GM21619 (cell line): ENCODE measurements around the gene CCDC86.

ENCODE experiments used
- ATAC-seq: cut with Tn5 transposase; IDR thresholded peaks from one replicate; pipeline ENCODE4 v1.9.1; 2021; ENCODE audit not compliant: unreplicated experiment

The CCDC86 gene

GRCh38 chr11:60867871-60868681 is 26.2 kb downstream of the CCDC86 start:
- ATAC-seq, result no peak

- ATAC-seq, result no peak
Measured at GRCh38 chr11:60868682-60869450, 27.0 kb downstream of the CCDC86 start.

GRCh38 chr11:60869451-60869825 is 27.5 kb downstream of the CCDC86 start:
- ATAC-seq, result no peak

DNA sequence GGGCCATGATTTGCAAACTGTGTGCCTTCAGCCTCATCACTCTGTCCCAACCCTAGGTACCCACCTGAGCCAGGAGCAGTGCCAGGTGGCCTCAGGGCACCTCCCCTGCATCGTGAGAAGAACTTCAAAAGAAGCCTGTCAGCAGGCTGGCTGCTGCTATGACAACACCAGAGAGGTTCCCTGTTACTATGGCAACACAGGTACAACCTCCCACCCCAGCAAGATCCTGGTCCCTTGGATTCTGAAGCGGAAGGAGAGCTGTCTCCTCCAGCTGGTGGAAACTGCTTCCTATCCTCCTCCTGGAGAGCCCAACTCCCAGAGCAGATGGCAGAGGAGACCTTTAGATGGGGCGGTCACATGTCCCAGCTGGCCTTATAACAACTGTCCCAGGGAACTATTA is 28.4 kb downstream of the CCDC86 start:
- ATAC-seq, result no peak

- no peak for ATAC-seq
Measured at GRCh38 chr11:60870733-60871377, 28.9 kb downstream of the CCDC86 start.

- ATAC-seq, result no peak
Measured at GRCh38 chr11:60871378-60872061, 29.6 kb downstream of the CCDC86 start.

GRCh38 chr11:60872124-60872960 is 30.4 kb downstream of the CCDC86 start:
- no peak for ATAC-seq

DNA sequence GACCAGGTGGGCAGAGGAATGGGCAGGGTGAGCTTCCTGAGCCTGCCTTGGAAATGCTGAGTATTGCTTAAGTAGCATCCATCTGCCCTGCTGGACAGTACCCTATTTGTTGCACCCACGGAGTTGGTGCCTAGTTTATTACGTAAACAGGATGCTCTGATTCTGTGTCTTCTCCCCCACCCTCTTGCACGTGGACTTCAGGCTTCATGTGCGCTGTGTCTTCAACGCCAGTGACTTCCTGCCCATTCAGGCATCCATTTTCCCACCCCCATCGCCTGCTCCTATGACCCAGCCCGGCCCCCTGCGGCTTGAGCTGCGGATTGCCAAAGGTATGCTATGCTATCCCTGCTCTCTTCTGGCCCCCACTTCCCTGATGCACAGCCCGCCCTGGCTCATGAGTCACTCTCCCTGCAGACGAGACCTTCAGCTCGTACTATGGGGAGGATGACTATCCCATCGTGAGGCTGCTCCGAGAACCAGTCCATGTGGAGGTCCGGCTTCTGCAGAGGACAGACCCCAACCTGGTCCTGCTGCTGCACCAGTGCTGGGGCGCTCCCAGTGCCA is 31.1 kb downstream of the CCDC86 start:
- ATAC-seq, result no peak

DNA sequence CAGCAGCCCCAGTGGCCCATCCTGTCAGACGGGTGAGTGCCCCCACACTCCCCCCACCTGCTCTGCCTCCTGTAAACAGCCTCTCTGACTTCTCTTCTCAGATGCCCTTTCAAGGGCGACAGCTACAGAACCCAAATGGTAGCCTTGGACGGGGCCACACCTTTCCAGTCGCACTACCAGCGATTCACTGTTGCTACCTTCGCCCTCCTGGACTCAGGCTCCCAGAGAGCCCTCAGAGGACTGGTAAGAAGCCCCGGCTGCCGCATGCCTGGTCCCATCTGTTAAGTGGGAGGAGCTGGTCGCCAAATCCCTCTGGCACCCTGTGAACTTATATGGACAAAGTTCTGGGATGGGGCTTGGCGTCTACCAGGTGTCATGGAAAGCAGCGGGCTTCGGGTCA is 31.6 kb downstream of the CCDC86 start:
- no peak for ATAC-seq

DNA sequence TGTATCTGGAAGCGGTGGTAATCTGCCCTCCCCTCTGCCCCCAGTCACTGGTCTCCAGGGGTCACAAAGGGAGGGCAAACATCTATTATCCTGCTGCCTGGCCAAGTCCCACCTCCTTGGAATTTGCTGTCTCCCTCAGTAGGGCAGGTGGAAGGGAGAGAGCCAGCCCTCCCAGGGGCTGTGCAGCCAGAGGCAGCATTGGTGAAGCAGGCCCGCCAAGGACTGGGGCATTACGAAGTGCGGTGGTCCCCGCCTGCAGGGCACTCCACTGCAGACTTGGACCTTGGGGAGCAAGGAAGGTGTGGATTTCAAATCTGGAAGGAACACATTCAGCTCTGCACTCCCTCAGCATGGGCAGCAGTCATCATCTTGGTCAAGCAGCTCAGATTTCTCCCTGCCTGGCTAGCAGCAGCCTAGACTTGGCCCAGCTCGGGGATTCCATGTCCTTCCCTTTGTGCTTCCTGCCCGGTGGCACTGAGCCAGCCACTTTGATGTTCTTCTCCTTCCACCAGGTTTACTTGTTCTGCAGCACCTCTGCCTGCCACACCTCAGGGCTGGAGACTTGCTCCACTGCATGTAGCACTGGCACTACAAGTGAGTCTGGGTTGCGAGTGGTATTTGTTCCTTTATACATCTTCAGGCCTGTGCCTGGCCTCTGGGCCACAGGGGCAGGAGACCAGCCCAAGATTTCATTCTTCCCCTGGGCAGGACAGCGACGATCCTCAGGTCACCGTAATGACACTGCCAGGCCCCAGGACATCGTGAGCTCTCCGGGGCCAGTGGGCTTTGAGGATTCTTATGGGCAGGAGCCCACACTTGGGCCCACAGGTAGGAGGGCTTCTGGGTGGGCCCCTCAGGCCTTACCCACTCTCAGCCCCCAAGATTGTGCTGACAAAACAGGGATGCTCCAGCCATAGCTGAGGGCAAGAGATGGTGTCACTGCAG is 32.8 kb downstream of the CCDC86 start:
- no peak for ATAC-seq

GRCh38 chr11:60875366-60876167 is 33.7 kb downstream of the CCDC86 start:
- no peak for ATAC-seq

DNA sequence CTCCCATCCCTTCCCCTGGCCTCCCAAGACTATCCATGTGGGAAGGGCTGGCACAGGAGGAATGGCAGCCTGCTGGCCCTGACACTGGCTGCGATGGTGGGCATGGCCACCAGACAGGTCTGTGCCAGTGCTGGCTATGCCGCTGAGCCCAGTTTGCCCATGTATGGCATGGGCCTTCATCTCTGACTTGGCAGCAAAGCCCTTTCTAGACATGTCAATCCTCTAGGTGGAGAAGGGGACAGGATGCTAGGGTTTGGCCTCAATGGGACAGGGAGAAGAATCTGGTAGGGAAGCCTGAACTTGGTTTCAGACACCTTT is 34.2 kb downstream of the CCDC86 start:
- no peak for ATAC-seq

GRCh38 chr11:60878245-60879101 is 36.6 kb downstream of the CCDC86 start:
- no peak for ATAC-seq

DNA sequence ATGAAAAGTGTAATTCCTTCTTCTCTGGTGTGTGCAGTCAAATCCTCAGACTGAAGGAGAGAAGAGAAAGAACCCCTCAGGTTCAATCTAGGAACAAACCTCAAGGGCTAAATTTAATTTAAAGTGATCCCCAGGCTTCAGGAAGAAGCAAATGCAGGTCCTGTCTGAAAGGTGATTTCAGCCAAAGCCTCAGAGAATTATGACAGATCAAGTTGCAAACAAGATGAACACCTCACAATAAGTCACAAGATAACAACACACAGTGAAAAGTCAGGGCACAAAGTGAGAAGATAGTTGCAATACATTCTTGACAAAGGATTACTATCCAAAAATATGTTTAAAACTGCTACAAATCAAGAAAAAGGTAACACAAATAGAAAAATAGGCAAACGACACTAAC is 37.2 kb downstream of the CCDC86 start:
- ATAC-seq, result no peak

GRCh38 chr11:60879971-60880588 is 38.2 kb downstream of the CCDC86 start:
- no peak for ATAC-seq

DNA sequence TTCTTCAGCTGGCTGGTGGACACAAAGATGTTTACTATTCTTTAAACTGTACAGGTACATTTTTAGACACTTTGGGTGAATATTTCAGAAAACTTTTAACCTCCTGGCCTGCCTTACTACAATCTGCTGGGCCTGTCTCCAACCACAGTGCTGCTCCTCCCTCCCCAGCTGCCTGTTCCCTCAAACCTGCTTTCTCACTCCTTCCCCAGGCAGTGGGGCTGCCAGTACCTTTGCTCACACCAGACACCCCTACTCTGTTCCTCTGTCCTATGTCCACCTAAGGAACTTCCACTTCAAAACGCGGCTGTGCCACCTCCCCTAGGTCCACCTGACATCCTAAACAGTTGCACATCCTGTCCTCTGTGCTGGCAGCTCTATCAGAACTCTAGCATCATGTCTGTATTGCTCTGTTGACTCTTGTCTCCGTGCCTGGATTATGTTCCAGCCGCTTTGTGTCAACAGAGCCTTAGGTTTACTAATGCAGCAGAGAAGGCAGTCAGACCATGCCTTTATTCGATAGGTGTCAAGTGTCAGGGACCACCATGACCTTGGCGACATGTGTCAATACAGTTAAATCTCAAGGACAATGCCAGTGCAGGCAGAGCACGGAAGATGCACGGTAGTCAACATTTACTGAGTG is 38.9 kb downstream of the CCDC86 start:
- no peak for ATAC-seq

DNA sequence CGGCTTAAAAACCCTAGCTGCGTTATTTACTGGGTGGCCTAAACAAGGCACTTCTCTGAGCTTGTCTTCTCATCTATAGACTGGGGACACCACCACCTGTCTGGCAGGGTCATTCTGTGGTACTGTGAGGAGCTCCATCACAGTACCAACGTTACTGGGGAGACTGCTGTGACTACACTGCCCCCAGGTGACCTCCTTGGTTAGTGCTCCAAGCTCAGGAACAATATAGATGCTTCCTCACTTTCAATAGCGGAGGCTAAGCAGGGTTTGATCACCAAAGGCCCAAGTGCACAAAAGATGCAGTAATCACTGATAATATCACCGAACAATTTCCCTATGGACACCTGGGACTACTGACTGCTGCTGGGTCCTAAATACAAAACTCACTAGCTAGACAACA is 45.6 kb downstream of the CCDC86 start:
- ATAC-seq, result no peak
